Vagina (tissue), 2 donors: Measurements from ENCODE around the gene HELQ. TPM values are rescaled to one million over a fixed set of nuclear protein-coding genes. Genes with fewer than 3 reads are reported as not detected.
A peak's percentile ranks its signal among the peaks of the same experiment; 100 is the strongest.

ENCODE experiments used
- DNase-seq, 2 donors: peaks; one replicate each; pipeline ENCODE4 v3.0.0-alpha.2; 2017; ENCODE audit errors: extremely low spot score in 2 of 2
- H3K27ac ChIP-seq: fragments of 200-600 bp; sonication (generic); one replicate; pipeline ENCODE4 v1.5.1; 2019
- H3K27me3 ChIP-seq: fragments of 200-600 bp; sonication (generic); one replicate; pipeline ENCODE4 v1.5.1; 2019
- H3K36me3 ChIP-seq, 2 donors: fragments of 200-600 bp; sonication (generic); one replicate each; pipeline ENCODE4 v1.5.1; 2017 to 2019
- H3K4me1 ChIP-seq: fragments of 200-600 bp; sonication (generic); one replicate; pipeline ENCODE4 v1.5.1; 2019
- H3K4me3 ChIP-seq, 2 donors: fragments of 200-600 bp; sonication (generic); 1 replicate in 1 of 2; 2 replicates in 1 of 2; pipeline ENCODE4 v1.5.1; 2016 to 2019
- H3K9me3 ChIP-seq: fragments of 200-600 bp; sonication (generic); one replicate; pipeline ENCODE4 v1.5.1; 2019
- POLR2A ChIP-seq, 2 donors: fragments of 450-650 bp; IDR thresholded peaks; one replicate each; pipeline ENCODE4 v1.6.1; 2017; ENCODE audit warnings: antibody characterized with exemption in 2 of 2, mild to moderate bottlenecking in 2 of 2, moderate library complexity in 2 of 2
- POLR2AphosphoS5 ChIP-seq, 2 donors: sonication (generic); formaldehyde crosslinking; IDR thresholded peaks; one replicate each; pipeline ENCODE4 v1.9.0; 2017; ENCODE audit warnings: antibody characterized with exemption in 2 of 2, mild to moderate bottlenecking in 2 of 2, low read depth in 1 of 2; ENCODE audit not compliant: insufficient read depth in 1 of 2
- intact Hi-C: fragments of 100-400 bp; cut with DNase I; formaldehyde crosslinking; loops from one replicate; pipeline ENCODE4 v1.15.1; 2023
- total RNA-seq: library from RNA; depleted of rRNA; stranded (reverse); fragments of >200 nt; gene quantifications from one replicate; pipeline ENCODE4 v1.2.3, GENCODE V29; 2016
- TF ChIP-seq, protein P1 (sequence below), 3 experiments: fragments of 450-650 bp in 2 of 3; fragments of 200-600 bp in 1 of 3; sonication (generic) in 1 of 3; IDR thresholded peaks; one replicate each; pipeline ENCODE4 v1.5.1; 2017 to 2019; ENCODE audit warnings: antibody characterized with exemption in 3 of 3, mild to moderate bottlenecking in 2 of 3, moderate library complexity in 2 of 3

The HELQ gene
- total RNA-seq, 1 donor from 2014 or later = 14.2 TPM

DNA sequence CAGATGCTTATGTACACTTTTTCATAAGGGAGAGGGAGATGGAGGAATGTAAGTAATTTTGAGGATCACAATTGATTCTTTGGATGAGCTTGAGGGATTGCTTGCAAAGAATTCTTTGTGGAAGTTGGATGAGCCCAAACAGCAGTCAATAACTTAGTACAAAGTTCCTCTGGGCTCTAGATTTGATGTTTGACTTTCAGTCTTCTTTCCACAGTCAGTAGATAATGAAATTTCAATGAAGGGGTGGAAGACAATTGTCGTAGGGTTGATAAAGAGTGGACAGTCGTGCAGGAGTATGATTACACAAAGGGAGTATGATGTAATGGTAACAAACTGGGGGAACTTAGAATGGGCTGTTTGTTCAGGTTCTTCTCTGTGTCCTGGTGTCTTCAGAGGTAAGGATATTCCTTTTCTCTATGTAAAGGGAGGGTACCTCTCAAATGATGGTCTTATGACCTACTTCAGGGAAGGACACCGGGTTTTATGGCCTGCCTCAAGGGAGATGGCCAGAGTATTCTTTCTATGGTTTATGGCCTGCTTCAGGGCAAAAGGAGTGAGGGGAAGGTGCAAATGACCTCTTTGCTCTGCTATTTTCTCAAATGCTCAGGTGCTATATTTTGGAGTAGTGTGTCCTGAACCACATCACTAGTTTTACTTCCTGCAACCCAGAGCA lies 31.0 kb upstream of the HELQ start:
- H3K4me1 ChIP-seq = peaks cover 23% of the 10 kb centered on the region
- no peak overlapping the region for H3K27ac ChIP-seq
- no peaks in the 10 kb centered on the region for H3K9me3 ChIP-seq
- no peak overlapping the region for H3K4me3 ChIP-seq
- no peaks in the 10 kb centered on the region for H3K27me3 ChIP-seq
- TF ChIP-seq, protein P1, sequence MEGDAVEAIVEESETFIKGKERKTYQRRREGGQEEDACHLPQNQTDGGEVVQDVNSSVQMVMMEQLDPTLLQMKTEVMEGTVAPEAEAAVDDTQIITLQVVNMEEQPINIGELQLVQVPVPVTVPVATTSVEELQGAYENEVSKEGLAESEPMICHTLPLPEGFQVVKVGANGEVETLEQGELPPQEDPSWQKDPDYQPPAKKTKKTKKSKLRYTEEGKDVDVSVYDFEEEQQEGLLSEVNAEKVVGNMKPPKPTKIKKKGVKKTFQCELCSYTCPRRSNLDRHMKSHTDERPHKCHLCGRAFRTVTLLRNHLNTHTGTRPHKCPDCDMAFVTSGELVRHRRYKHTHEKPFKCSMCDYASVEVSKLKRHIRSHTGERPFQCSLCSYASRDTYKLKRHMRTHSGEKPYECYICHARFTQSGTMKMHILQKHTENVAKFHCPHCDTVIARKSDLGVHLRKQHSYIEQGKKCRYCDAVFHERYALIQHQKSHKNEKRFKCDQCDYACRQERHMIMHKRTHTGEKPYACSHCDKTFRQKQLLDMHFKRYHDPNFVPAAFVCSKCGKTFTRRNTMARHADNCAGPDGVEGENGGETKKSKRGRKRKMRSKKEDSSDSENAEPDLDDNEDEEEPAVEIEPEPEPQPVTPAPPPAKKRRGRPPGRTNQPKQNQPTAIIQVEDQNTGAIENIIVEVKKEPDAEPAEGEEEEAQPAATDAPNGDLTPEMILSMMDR (IDR thresholded peaks at IDR 0.05) = no peak
- TF ChIP-seq POLR2AphosphoS5 (IDR thresholded peaks at IDR 0.05; ENCODE audit: insufficient read depth in 1 of 2, low read depth in 1 of 2) (no peak), POLR2A (IDR thresholded peaks at IDR 0.05) (no peak)
- no peak for DNase-seq
- no peaks in the 10 kb centered on the region for H3K36me3 ChIP-seq
- intact Hi-C loops = no loop called here

DNA sequence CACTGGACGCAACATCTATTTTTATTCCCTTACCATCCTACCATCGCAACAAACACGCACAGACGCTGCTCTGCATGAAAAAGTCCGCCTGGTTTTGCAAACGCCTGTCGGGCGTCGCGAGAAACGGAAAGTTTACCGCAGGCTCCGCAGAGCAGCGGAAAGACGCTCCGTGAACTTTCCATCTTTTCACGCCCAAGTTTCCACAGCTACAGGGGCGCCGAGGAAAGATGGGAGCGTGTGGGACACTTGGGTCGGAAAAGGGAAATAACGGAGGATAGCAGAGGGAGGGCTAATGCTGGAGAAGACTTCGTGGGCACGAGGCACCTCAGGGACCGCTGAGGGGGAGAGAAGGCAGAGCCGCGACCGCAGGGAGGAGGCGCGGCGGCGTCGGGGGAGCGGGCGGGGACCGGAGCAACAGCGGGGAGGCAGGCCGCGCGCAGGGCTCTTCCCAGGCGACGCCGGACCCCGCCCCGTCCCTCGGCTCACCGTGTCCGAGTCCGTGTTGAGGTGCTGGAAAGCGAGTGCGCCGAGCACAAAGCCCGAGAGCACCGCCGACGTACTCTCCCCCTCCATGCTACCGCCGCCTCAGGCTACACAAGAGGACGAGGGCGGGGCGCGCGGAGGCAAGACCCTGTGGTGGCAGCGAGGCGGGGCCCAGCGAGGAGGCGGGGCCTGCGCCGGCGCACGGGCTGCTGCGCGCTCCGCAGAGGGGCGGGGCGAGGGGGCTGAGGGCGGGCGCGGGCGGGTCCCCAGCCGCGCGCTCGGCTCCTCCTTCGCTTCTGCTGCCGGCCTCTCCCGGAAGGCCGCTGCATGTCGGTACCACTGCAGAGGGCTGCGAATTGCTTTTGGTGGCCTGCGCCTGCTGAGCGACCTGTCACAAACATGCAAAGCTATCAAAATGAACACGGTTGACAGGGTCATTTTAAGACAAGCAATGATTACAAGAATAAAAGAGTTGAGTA lies 29.2 kb upstream of the HELQ start, which contains the start of gene ABRAXAS1:
TSS of gene ABRAXAS1 (minus strand) at position 601 of the 962 bp plus-strand sequence. CDS start at position 573, 28 bp downstream.
- TF ChIP-seq POLR2AphosphoS5 (IDR thresholded peaks at IDR 0.05; ENCODE audit: insufficient read depth in 1 of 2, low read depth in 1 of 2) (peak in 1 of 2 donors; percentile 91), POLR2A (IDR thresholded peaks at IDR 0.05) (peak; percentile 48 to 83)
- TF ChIP-seq, protein P1 (IDR thresholded peaks at IDR 0.05) = no peak
- peak within 1 kb of the TSS; percentile 91 for H3K27ac ChIP-seq
- peaks cover 23% of the 10 kb centered on the region for H3K4me1 ChIP-seq
- H3K9me3 ChIP-seq = no peaks in the 10 kb centered on the region
- no peaks in the 10 kb centered on the region for H3K36me3 ChIP-seq
- peak in 1 of 2 donors; percentile 95 for DNase-seq
- intact Hi-C loops = no loop called here
- peak within 1 kb of the TSS; percentile 59 to 89 for H3K4me3 ChIP-seq
- H3K27me3 ChIP-seq = no peaks in the 10 kb centered on the region

DNA sequence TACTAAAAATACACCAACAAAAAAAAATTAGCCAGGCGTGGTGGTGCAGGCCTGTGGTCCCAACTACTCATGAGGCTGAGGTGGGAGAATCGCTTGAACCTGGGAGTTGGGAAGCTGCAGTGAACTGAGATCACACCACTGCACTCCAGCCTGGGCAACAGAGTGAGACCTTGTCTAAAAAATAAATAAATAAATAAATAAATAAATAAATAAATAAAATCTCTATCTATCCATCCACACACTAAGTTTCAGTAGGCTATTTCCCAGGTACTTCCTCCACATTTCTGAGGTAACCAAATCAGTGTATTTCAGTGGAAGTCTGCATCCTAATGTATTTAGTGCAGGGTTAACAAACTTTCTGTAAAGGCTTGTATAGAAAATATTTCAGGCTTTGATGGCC lies 18.3 kb upstream of the HELQ start:
- Histone ChIP-seq H3K36me3 (no peaks in the 10 kb centered on the region), H3K4me3 (no peak overlapping the region), H3K4me1 (no peaks in the 10 kb centered on the region), H3K27ac (no peak overlapping the region), H3K27me3 (no peaks in the 10 kb centered on the region), H3K9me3 (no peaks in the 10 kb centered on the region)
- DNase-seq = no peak
- TF ChIP-seq POLR2AphosphoS5 (IDR thresholded peaks at IDR 0.05; ENCODE audit: insufficient read depth in 1 of 2, low read depth in 1 of 2) (no peak), POLR2A (IDR thresholded peaks at IDR 0.05) (no peak)
- TF ChIP-seq, protein P1 (IDR thresholded peaks at IDR 0.05) = no peak
- intact Hi-C loops = no loop called here

DNA sequence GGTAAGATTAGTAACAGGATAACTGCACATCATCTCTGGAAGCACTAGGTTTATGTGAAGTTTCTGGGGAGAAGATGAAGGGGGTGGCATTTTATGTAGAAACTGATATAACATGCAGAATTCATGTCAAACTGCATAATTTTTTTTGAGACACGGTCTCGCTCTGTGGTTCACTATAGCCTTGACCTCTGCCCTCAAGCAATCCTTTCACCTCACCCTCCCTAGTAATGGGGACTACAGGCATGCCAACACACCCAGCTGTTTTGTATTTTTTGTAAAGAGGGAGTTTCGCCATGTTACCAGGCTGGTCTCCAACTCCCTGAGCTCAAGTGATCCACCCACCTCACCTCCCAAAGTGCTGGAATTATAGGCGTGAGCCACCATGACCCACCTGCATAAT lies 17.8 kb upstream of the HELQ start:
- Histone ChIP-seq H3K27ac (no peak overlapping the region), H3K27me3 (no peaks in the 10 kb centered on the region), H3K9me3 (no peaks in the 10 kb centered on the region), H3K4me1 (no peaks in the 10 kb centered on the region), H3K4me3 (no peak overlapping the region), H3K36me3 (no peaks in the 10 kb centered on the region)
- TF ChIP-seq POLR2AphosphoS5 (IDR thresholded peaks at IDR 0.05; ENCODE audit: insufficient read depth in 1 of 2, low read depth in 1 of 2) (no peak), POLR2A (IDR thresholded peaks at IDR 0.05) (no peak)
- TF ChIP-seq, protein P1 (IDR thresholded peaks at IDR 0.05) = no peak
- intact Hi-C loops = no loop called here
- DNase-seq = no peak
